ENCODE measurements around the gene LAMA2. TPM values are rescaled to one million over a fixed set of nuclear protein-coding genes. Genes with fewer than 3 reads are reported as not detected.

The LAMA2 gene
- total RNA-seq, 3 donors from 2014 or later = 116 to 293 (median 118) TPM

DNA sequence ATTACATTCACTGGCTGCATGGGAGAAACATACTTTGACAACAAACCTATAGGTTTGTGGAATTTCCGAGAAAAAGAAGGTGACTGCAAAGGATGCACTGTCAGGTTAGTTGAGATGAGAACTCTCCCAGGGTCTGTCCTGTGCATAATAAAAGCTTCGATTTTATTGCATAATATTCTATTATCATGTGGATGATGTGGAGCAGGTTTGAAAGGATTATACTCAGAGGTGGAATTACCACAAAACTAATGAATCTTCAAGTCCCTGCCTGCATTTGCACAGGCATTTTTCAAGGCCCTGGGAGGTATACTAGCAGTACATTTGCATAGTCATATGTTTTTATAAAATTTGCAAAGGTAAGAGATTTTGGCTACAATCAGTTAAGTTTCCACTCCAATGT, 577.3 kb downstream of the LAMA2 start:
- intact Hi-C loops (cut with DNase I; ENCODE audit: low total_unique reads) = no loop called here
- no peaks in the 10 kb centered on the region for H3K4me1 ChIP-seq
- H3K4me3 ChIP-seq = no peak overlapping the region
- no peak overlapping the region for H3K27ac ChIP-seq
- no peaks in the 10 kb centered on the region for H3K9me3 ChIP-seq
- no peak for TF ChIP-seq POLR2AphosphoS5 (IDR thresholded peaks at IDR 0.05)
- TF ChIP-seq, protein P1, sequence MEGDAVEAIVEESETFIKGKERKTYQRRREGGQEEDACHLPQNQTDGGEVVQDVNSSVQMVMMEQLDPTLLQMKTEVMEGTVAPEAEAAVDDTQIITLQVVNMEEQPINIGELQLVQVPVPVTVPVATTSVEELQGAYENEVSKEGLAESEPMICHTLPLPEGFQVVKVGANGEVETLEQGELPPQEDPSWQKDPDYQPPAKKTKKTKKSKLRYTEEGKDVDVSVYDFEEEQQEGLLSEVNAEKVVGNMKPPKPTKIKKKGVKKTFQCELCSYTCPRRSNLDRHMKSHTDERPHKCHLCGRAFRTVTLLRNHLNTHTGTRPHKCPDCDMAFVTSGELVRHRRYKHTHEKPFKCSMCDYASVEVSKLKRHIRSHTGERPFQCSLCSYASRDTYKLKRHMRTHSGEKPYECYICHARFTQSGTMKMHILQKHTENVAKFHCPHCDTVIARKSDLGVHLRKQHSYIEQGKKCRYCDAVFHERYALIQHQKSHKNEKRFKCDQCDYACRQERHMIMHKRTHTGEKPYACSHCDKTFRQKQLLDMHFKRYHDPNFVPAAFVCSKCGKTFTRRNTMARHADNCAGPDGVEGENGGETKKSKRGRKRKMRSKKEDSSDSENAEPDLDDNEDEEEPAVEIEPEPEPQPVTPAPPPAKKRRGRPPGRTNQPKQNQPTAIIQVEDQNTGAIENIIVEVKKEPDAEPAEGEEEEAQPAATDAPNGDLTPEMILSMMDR (IDR thresholded peaks at IDR 0.05) = no peak
- DNase-seq (ENCODE audit: low spot score in 2 of 2) = no peak
- H3K27me3 ChIP-seq = no peaks in the 10 kb centered on the region
- H3K36me3 ChIP-seq = no peaks in the 10 kb centered on the region

- DNase-seq (ENCODE audit: low spot score in 2 of 2) = no peak
- H3K27me3 ChIP-seq = no peaks in the 10 kb centered on the region
- no peaks in the 10 kb centered on the region for H3K9me3 ChIP-seq
- TF ChIP-seq POLR2AphosphoS5 (IDR thresholded peaks at IDR 0.05) (no peak), POLR2A (IDR thresholded peaks at IDR 0.05) (no peak)
- TF ChIP-seq, protein P1 (IDR thresholded peaks at IDR 0.05) = no peak
- H3K4me1 ChIP-seq = no peaks in the 10 kb centered on the region
- intact Hi-C loops (cut with DNase I; ENCODE audit: low total_unique reads) = no loop called here
- H3K36me3 ChIP-seq = no peaks in the 10 kb centered on the region
- H3K27ac ChIP-seq = no peak overlapping the region
- H3K4me3 ChIP-seq = no peak overlapping the region
Measured at GRCh38 chr6:129469070-129469662, 586.2 kb downstream of the LAMA2 start.

DNA sequence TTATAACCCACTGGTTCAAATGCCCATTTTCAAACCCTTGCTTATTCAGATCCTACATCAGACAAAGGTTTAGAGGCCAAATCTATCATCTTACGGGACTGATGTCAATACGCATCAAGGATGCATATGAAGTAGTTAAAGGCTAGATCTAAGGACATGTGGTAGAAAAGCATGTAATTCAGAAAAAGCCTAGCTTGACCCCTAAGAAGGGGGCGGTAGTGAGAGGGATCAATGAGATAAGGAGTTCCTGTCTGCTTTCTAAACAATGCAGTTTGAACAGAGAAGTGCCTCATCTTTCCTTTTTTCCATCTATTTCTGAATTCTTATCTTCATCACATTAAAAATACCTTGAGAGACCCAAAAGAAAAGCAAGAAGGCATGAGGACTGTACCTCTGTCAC, 589.3 kb downstream of the LAMA2 start:
- DNase-seq (ENCODE audit: low spot score in 2 of 2) = no peak
- intact Hi-C loops (cut with DNase I; ENCODE audit: low total_unique reads) = no loop called here
- Histone ChIP-seq H3K9me3 (no peaks in the 10 kb centered on the region), H3K27ac (no peak overlapping the region), H3K27me3 (no peaks in the 10 kb centered on the region), H3K4me1 (no peaks in the 10 kb centered on the region), H3K36me3 (no peaks in the 10 kb centered on the region), H3K4me3 (no peak overlapping the region)
- no peak for TF ChIP-seq POLR2AphosphoS5 (IDR thresholded peaks at IDR 0.05)
- no peak for TF ChIP-seq POLR2A (IDR thresholded peaks at IDR 0.05)
- TF ChIP-seq, protein P1 (IDR thresholded peaks at IDR 0.05) = no peak

DNA sequence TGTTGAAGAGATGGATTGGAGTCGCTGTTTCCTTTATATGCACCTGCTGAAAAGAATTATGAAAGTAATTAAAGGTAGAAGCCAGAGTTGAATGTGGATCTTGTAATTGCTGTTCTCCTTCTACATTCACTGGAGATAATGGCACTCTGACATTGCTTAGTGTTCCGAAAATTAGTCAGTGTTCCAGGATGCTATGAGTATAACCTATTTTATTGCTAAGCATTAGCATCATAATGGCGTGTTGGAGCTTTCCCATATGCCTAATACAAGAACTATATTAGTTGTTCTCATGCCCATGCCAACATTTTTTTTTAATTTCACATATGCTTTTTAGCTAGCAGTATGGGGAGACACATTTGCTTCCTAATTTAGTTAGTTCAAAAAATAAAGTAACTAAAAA, 590.6 kb downstream of the LAMA2 start:
- Histone ChIP-seq H3K27me3 (no peaks in the 10 kb centered on the region), H3K27ac (no peak overlapping the region), H3K4me3 (no peak overlapping the region), H3K9me3 (no peaks in the 10 kb centered on the region), H3K36me3 (no peaks in the 10 kb centered on the region), H3K4me1 (no peaks in the 10 kb centered on the region)
- TF ChIP-seq POLR2AphosphoS5 (IDR thresholded peaks at IDR 0.05) (no peak), POLR2A (IDR thresholded peaks at IDR 0.05) (no peak)
- TF ChIP-seq, protein P1 (IDR thresholded peaks at IDR 0.05) = no peak
- no peak for DNase-seq (ENCODE audit: low spot score in 2 of 2)
- intact Hi-C loops (cut with DNase I; ENCODE audit: low total_unique reads) = no loop called here

DNA sequence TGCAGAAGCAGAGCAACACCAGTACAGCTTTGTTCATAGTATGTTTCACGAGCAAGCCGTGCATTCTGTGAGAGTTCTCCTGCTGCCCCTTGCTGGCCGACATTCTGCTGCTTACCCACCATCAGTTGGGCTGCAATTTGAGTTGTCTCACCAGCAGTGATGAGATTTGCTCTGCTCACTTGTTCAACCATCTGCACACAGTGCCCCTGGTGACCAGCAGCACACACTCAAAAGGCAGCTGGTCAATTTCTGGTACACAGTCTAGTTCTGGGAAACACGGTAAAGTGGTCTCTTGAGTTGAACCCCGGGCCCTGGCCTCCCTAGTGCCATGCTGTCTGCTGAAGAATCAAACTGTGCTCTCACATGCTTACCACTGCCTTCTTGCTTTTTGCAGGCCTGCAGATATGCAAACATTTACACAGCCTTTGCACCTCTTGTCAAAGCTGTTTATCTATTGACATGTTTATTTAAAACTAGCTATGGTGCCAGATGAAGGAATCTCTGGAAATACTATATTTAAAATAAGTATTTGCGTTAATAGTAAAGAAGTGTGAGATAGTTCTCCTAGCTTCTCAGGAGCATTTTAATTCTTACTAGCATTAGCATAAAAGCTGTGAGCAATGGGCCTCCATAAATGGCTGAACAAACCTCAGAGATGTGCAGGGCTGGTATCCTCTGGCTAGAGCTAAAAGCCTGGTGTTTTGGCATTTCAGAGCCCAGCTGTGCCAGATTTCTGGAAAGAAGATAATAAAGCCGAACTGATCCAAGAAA, 592.7 kb downstream of the LAMA2 start:
- no peaks in the 10 kb centered on the region for H3K4me1 ChIP-seq
- no peaks in the 10 kb centered on the region for H3K27me3 ChIP-seq
- no peak for DNase-seq (ENCODE audit: low spot score in 2 of 2)
- intact Hi-C loops (cut with DNase I; ENCODE audit: low total_unique reads) = no loop called here
- no peak overlapping the region for H3K27ac ChIP-seq
- TF ChIP-seq POLR2A (IDR thresholded peaks at IDR 0.05) (no peak), POLR2AphosphoS5 (IDR thresholded peaks at IDR 0.05) (no peak)
- TF ChIP-seq, protein P1 (IDR thresholded peaks at IDR 0.05) = no peak
- no peaks in the 10 kb centered on the region for H3K36me3 ChIP-seq
- H3K4me3 ChIP-seq = no peak overlapping the region
- H3K9me3 ChIP-seq = no peaks in the 10 kb centered on the region

All from breast epithelium (tissue), 4 donors.